Measurements from ENCODE around the gene CARD18.

The CARD18 gene

DNA sequence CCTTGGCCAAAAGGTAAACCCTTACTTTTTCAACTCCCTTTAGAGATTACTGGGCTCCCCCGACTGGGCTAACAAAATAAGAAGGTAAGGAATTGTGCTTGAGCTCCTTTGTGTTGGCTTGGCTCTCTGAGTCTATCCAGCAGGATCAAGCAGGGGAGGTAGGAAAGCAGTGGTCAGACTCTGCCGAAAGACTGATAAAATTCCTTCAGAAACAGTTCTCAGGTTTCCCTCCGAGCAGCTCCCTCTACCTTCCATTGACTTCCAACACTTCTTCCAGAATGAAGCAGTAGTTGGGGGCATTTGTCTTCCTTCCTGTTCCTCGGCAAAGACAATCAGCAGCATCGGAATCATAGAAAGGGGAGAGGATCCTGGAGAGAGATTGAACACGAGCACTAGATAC lies 16.1 kb upstream of the CARD18 start:
- ChIA-PET CTCF (interaction anchor here (0.6 kb wide), 1 partner anchor 137 kb away, joined by 4 read pairs; no protein-coding TSS in a partner anchor), POLR2A (no interaction called here)
- Histone ChIP-seq H3K27ac (ENCODE audit: extremely low read depth, low read depth, low read length) (no peak overlapping the region), H3K9me3 (ENCODE audit: control insufficient read depth, insufficient read depth, low read depth, low read length) (no peaks in the 10 kb centered on the region), H3K4me1 (ENCODE audit: control insufficient read depth, insufficient read depth, low read length) (no peaks in the 10 kb centered on the region), H3K36me3 (ENCODE audit: control insufficient read depth in 2 of 2, insufficient read depth in 1 of 2, low read length in 2 of 2) (no peaks in the 10 kb centered on the region), H3K4me3 (ENCODE audit: low read depth, low read length) (no peak overlapping the region)
- no peak for TF ChIP-seq ZNF555 (tag by site-specific recombination; conservative IDR thresholded peaks at IDR 0.05)
- no peak for TF ChIP-seq HOXD13 (CRISPR knock-in tag; IDR thresholded peaks at IDR 0.05; ENCODE audit: borderline replicate concordance)
- no peak for TF ChIP-seq ZNF670 (tag by site-specific recombination; IDR thresholded peaks at IDR 0.05; ENCODE audit: low read depth)
- TF ChIP-seq, protein P1, sequence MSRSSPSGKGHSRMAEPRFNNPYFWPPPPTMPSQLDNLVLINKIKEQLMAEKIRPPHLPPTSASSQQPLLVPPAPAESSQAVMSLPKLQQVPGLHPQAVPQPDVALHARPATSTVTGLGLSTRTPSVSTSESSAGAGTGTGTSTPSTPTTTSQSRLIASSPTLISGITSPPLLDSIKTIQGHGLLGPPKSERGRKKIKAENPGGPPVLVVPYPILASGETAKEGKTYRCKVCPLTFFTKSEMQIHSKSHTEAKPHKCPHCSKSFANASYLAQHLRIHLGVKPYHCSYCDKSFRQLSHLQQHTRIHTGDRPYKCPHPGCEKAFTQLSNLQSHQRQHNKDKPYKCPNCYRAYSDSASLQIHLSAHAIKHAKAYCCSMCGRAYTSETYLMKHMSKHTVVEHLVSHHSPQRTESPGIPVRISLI (tag by site-specific recombination; IDR thresholded peaks at IDR 0.05), result no peak
- TF ChIP-seq ZNF629 (tag by site-specific recombination; IDR thresholded peaks at IDR 0.05), result no peak
- TF ChIP-seq ZNF664 (tag by site-specific recombination; IDR thresholded peaks at IDR 0.05), result no peak
- no peak for TF ChIP-seq ZNF391 (tag by site-specific recombination; IDR thresholded peaks at IDR 0.05; ENCODE audit: borderline replicate concordance, low read depth)
- TF ChIP-seq YY2 (tag by site-specific recombination; IDR thresholded peaks at IDR 0.05), result no peak
- no peak for TF ChIP-seq FEZF1 (tag by site-specific recombination; IDR thresholded peaks at IDR 0.05)
- TF ChIP-seq ZBTB49 (tag by site-specific recombination; IDR thresholded peaks at IDR 0.05; ENCODE audit: low read depth), result no peak
- no peak for TF ChIP-seq ZNF2 (tag by site-specific recombination; IDR thresholded peaks at IDR 0.05)
- no peak for TF ChIP-seq ZNF366 (tag by site-specific recombination; conservative IDR thresholded peaks at IDR 0.05)
- no peak for TF ChIP-seq REPIN1 (tag by site-specific recombination; IDR thresholded peaks at IDR 0.05; ENCODE audit: low read depth)
- no peak for TF ChIP-seq KLF8 (tag by site-specific recombination; IDR thresholded peaks at IDR 0.05)
- TF ChIP-seq SALL2 (tag by site-specific recombination; IDR thresholded peaks at IDR 0.05; ENCODE audit: borderline replicate concordance), result no peak
- no peak for TF ChIP-seq ZNF600 (tag by site-specific recombination; IDR thresholded peaks at IDR 0.05)
- TF ChIP-seq ZNF843 (tag by site-specific recombination; IDR thresholded peaks at IDR 0.05), result no peak
- no peak for TF ChIP-seq ZNF639 (tag by site-specific recombination; IDR thresholded peaks at IDR 0.05)
- no peak for TF ChIP-seq ZNF768 (tag by site-specific recombination; IDR thresholded peaks at IDR 0.05)

DNA sequence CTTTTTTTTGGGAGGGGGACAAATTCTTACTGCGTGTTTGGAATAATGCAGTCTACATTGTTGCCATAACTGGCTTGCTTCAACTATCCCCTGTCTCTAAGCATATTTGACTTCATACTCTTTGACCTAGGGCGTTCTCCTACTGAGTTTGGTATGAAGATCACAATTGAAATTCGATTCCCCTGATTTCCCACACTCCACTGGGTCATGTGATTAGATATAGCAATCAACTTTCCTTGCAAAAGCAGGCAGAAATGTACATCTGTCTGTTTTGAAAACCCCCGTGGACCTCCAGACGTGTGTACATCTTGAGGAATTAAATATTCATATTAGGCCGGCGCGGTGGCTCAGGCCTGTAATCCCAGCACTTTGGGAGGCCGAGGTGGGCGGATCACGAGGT lies 13.8 kb upstream of the CARD18 start:
- Histone ChIP-seq H3K36me3 (ENCODE audit: control insufficient read depth in 2 of 2, insufficient read depth in 1 of 2, low read length in 2 of 2) (no peaks in the 10 kb centered on the region), H3K27ac (ENCODE audit: extremely low read depth, low read depth, low read length) (no peak overlapping the region), H3K4me1 (ENCODE audit: control insufficient read depth, insufficient read depth, low read length) (no peaks in the 10 kb centered on the region), H3K9me3 (ENCODE audit: control insufficient read depth, insufficient read depth, low read depth, low read length) (no peaks in the 10 kb centered on the region), H3K4me3 (ENCODE audit: low read depth, low read length) (no peak overlapping the region)
- ChIA-PET POLR2A (no interaction called here), CTCF (no interaction called here)
- TF ChIP-seq MEIS1 (CRISPR knock-in tag; IDR thresholded peaks at IDR 0.05; ENCODE audit: borderline replicate concordance) (no peak), ELK4 (IDR thresholded peaks at IDR 0.05; ENCODE audit: borderline replicate concordance, low read depth, low read length) (no peak), GLIS2 (tag by site-specific recombination; IDR thresholded peaks at IDR 0.05) (no peak), ZNF596 (tag by site-specific recombination; IDR thresholded peaks at IDR 0.05) (no peak), ZNF214 (tag by site-specific recombination; IDR thresholded peaks at IDR 0.05; ENCODE audit: borderline replicate concordance) (no peak), ZNF670 (tag by site-specific recombination; IDR thresholded peaks at IDR 0.05; ENCODE audit: low read depth) (no peak), ZNF510 (tag by site-specific recombination; IDR thresholded peaks at IDR 0.05; ENCODE audit: insufficient replicate concordance) (no peak), ZSCAN16 (tag by site-specific recombination; IDR thresholded peaks at IDR 0.05) (no peak), GLI2 (tag by site-specific recombination; IDR thresholded peaks at IDR 0.05; ENCODE audit: borderline replicate concordance, low read depth) (no peak), MYNN (tag by site-specific recombination; IDR thresholded peaks at IDR 0.05; ENCODE audit: borderline replicate concordance) (no peak), ZNF776 (tag by site-specific recombination; IDR thresholded peaks at IDR 0.05; ENCODE audit: borderline replicate concordance) (no peak), ZNF701 (tag by site-specific recombination; IDR thresholded peaks at IDR 0.05) (no peak), ZBTB48 (tag by site-specific recombination; IDR thresholded peaks at IDR 0.05) (no peak), YY2 (tag by site-specific recombination; IDR thresholded peaks at IDR 0.05) (no peak), ZNF473 (tag by site-specific recombination; IDR thresholded peaks at IDR 0.05) (no peak), MZF1 (tag by site-specific recombination; IDR thresholded peaks at IDR 0.05; ENCODE audit: borderline replicate concordance) (no peak)

Measured in HEK293 (cell line).